ENCODE measurements around the gene C4orf17. TPM values are rescaled to one million over a fixed set of nuclear protein-coding genes. Genes with fewer than 3 reads are reported as not detected.

C4orf17 gene
- total and polyA plus RNA-seq, 2 of the 8 experiments (the other 6 are each of a cell fraction or from before 2014, with no cell fraction given), result not detected

DNA sequence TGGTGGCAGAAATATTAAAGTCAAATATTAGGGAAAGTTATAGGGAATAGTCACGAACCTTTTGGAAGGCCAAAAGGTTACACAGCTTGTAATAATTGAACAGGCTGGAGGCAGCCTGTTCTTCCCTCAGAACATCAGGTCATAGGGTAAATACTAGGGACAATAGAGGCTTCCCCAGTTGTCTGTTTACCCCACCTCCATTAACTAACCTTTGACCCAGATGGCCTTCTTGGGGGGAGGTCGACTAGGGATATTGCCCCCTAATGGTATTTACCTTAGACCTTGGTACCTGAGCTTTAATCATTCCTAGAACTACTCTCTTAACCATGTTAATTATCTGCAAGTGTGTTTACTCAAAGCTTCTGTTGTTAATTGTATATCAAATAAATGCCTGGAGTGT, 26.0 kb downstream of the C4orf17 start:
- Histone ChIP-seq H3K27ac (ENCODE audit: low read depth, low read length) (no peak overlapping the region), H3K27me3 (replicated peaks in 1 of 4; ENCODE audit: control insufficient read depth in 3 of 4, extremely low read depth in 1 of 4, insufficient read depth in 3 of 4, low read length in 3 of 4) (no peaks in the 10 kb centered on the region), H3K56ac (replicated peaks; ENCODE audit: insufficient read length, low read depth, low read length) (no peak overlapping the region), H2BK5ac (ENCODE audit: low read depth, low read length) (no peak overlapping the region), H2BK20ac (ENCODE audit: low read length) (no peak overlapping the region), H2AK5ac (ENCODE audit: low read depth, low read length) (no peak overlapping the region), H3K36me3 (ENCODE audit: control insufficient read depth in 2 of 4, insufficient read depth in 4 of 4, low read length in 3 of 4) (no peaks in the 10 kb centered on the region), H3K4ac (replicated peaks; ENCODE audit: insufficient read length, low read depth, low read length) (no peak overlapping the region), H3K9me3 (ENCODE audit: insufficient read depth in 2 of 2, low read depth in 1 of 2, low read length in 1 of 2) (no peaks in the 10 kb centered on the region), H4K8ac (ENCODE audit: extremely low read depth, insufficient read depth, low read length) (no peak overlapping the region), H3K23ac (ENCODE audit: insufficient read length) (no peak overlapping the region), H4K5ac (ENCODE audit: insufficient read length, low read depth, low read length) (no peak overlapping the region), H2BK120ac (replicated peaks; ENCODE audit: low read depth, low read length) (no peak overlapping the region), H2AFZ (ENCODE audit: low read length) (no peak overlapping the region), H3K79me1 (ENCODE audit: low read depth, low read length) (no peaks in the 10 kb centered on the region), H4K91ac (replicated peaks; ENCODE audit: insufficient read length, low read length) (no peak overlapping the region), H3K9ac (replicated peaks in 1 of 4; ENCODE audit: extremely low read depth in 1 of 4, low read depth in 3 of 4, low read length in 3 of 4) (no peak overlapping the region), H3K79me2 (ENCODE audit: control insufficient read depth in 1 of 2, insufficient read depth in 2 of 2, low read length in 2 of 2) (no peaks in the 10 kb centered on the region), H4K20me1 (replicated peaks in 1 of 2; ENCODE audit: control insufficient read depth in 1 of 2, insufficient read depth in 2 of 2, low read length in 2 of 2) (no peaks in the 10 kb centered on the region), H3K4me3 (ENCODE audit: extremely low read depth in 1 of 4, insufficient read depth in 2 of 4, low read depth in 3 of 4, low read length in 4 of 4) (no peak overlapping the region), H3K18ac (ENCODE audit: extremely low read depth, low read length) (no peak overlapping the region), H3K4me2 (ENCODE audit: insufficient read depth in 1 of 2, low read depth in 2 of 2, low read length in 2 of 2) (no peak overlapping the region), H2BK12ac (ENCODE audit: low read depth, low read length) (no peak overlapping the region), H3K4me1 (replicated peaks in 1 of 4; ENCODE audit: control insufficient read depth in 3 of 4, insufficient read depth in 4 of 4, low read length in 3 of 4) (no peaks in the 10 kb centered on the region), H2BK15ac (ENCODE audit: low read length) (no peak overlapping the region), H3K14ac (ENCODE audit: insufficient read length) (no peak overlapping the region), H3K23me2 (ENCODE audit: low read depth, low read length) (no peaks in the 10 kb centered on the region)
- FAIRE-seq, result no peak
- no peak for DNase-seq (ENCODE audit: low read depth in 1 of 2, low spot score in 2 of 2)
- ChIA-PET POLR2A (ENCODE audit: partially characterized antibody) (no interaction called here), CTCF (ENCODE audit: partially characterized antibody) (interaction anchor here (0.6 to 3.5 kb wide), 3 partner anchors 24 to 272 kb away, joined by 3 to 16 read pairs (median 3); no protein-coding TSS in a partner anchor)
- 89% methylated on average over 2 of the region's 2 CpGs; no CpG with 5 or more reads in 1 of the 2 experiments for WGBS, 2 experiments (ENCODE audit: extremely low coverage in 1 of 2, insufficient coverage in 1 of 2, insufficient read length in 1 of 2, insufficient replicate concordance in 2 of 2, low coverage in 1 of 2, low lambda C conversion rate in 2 of 2, missing lambda C conversion rate in 1 of 2)
- no peak for TF ChIP-seq TCF12 (IDR thresholded peaks at IDR 0.05; ENCODE audit: low read depth, low read length)
- no peak for TF ChIP-seq BRCA1 (IDR thresholded peaks at IDR 0.05; ENCODE audit: low read depth, low read length)
- TF ChIP-seq GTF2F1 (IDR thresholded peaks at IDR 0.05; ENCODE audit: borderline replicate concordance, low read depth, low read length), result no peak
- no peak for TF ChIP-seq NRF1 (IDR thresholded peaks at IDR 0.05; ENCODE audit: low read depth, low read length)
- no peak for TF ChIP-seq KDM1A (IDR thresholded peaks at IDR 0.05; ENCODE audit: borderline replicate concordance, low read length)

Measured in H1 (cell line).